GM21576 (cell line): ENCODE measurements around the gene VWF.

ENCODE experiments used
- ATAC-seq: cut with Tn5 transposase; IDR thresholded peaks from one replicate; pipeline ENCODE4 v1.9.1; 2021; ENCODE audit warnings: mild to moderate bottlenecking, moderate library complexity; ENCODE audit not compliant: unreplicated experiment

The VWF gene

DNA sequence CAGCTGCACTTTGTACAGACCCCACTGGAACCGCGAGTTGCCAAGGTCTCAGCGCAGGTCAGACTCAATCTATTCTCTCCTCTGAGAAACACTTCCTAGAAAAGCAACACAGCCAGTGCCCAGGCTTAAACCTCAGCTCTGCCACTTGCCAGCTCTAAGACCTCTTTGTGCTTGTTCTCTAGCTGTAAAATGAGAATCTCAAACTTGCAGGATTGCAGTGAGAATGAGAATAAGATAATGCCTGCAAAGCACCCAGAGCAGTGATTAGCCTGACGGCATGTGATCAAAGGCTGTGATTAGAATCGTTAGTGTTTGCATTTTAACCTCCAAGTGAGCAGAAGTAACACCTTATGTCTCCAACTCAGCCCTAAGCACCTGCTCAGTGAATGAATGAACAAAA is 200.7 kb downstream of the VWF start:
- no peak for ATAC-seq

DNA sequence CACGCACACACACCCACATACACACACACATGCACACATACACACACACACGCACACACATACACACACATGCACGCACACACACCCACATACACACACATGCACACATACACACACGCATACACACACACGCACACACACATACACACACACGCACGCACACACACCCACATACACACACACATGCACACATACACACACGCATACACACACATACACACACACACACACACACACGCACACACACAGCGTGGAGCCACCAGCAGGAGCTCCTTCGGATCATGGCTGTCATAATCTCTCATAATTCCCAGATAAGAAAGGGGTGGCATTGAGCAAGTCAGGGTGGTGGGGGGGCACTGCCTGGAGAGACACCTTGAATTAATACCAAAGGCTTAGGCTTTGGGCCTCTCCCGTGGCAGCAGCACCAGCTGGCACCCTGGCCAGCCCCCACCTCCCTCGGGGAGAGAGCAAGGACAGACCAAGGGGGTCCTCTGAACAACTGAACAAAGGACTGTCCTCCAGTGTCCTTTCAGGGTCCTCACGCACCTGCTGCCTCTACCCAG is 201.3 kb downstream of the VWF start:
- no peak for ATAC-seq

DNA sequence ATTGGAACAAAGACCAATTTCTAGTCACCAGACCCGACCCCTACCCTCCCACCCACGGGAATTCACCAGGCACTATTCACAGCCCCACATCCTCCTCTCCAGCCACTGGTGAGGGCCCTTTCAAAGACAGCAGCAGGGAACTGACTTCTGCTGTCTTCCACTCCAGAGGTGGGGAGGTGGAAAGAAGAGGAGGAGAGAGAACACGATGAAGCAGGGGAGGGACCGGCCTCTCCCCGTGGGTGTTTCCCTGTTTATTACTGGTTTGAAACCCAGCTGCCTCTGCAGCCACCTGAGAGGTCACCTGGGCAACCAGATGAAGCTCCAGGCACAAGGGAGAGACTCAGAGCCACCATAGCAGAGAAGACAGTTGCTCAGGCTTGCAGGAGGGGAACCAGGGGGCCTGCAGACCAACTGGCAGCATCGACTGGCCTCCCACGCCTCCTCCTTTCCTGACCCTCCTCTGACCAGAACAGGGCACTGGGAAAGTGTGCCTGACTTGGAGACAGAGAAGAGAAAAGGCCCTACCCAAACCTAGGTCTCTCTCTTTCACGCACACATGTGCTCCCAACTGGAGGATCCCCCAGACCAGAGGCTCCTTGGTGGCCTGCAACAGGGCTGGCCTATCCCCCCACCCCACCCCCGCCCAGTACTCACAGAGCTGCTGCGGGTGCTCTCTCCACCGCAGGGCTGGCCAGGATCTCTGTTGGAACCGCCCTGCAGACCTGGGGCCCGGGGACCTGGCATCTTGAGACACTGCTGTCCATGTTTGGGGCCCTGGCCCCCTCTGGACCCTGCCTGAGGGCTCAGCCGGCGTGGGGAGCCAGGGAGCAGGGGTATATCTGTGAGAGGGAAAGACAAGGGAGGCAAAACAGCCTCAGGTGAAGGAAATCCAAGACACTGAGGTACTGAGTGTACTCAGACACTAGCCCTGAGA is 202.2 kb downstream of the VWF start:
- no peak for ATAC-seq

DNA sequence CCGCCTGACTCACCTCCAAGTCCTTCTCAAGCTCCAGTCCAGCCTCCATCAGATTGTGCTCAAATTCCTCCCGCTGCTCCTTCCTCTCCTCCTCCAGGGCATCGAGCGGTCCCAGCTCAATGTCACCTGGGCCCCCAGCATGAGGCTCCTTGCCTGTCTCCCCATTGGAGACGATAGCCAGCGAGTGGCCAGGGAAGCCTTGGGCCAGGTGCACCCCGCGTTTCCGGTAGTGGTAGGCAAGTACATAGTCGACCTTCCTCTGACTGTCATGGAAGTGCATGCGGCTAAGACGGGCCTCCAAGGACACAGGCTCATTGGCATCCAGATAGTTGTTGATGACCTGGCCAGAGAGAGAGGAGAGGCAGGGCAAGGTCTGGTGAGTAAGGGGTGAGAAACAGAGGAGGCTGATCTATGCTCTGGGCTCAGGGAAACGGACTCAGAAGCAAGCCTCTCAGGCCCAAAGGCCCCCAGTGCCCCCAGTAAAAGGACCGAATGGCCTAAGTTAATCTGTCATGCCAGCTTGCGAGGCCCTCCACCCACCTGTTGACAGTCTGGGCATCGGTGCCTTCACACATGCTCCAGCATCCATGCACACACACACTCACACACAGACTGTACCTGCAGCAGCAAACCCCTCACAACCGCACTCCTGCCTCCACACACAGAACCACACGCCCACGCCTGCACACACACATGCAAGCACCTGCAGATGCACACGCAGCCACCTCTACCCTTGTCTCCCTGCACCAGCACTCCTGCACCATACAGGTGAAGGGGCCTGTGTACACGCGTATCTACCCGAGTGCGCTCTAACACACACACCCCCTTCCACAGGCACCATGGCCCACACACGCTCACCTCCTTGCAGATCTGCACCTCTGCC is 203.2 kb downstream of the VWF start:
- ATAC-seq: no peak

DNA sequence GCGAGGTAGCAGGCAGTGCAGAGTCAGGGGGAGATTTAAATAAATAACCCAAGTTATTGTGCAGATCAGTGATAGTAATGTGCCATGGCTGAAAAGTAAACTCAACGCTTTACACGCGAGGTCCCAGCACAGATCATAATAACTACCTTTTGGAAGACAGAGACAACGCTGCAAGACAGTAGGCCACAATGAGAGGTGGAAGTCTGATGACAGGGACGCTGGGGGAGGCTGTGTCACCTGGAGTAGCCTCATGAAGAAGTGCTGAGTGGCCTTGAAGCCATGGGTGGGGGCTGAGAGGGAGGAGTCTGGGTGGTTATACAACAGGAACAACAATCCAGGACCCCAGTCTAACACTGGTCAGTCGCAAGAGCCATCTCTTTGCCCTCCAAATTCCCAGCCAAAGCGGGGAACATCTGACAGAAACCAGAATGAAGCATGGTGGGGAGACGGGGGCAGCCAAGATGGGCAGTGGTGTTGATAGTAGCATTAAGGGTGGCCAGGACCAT is 207.6 kb downstream of the VWF start:
- ATAC-seq: no peak

DNA sequence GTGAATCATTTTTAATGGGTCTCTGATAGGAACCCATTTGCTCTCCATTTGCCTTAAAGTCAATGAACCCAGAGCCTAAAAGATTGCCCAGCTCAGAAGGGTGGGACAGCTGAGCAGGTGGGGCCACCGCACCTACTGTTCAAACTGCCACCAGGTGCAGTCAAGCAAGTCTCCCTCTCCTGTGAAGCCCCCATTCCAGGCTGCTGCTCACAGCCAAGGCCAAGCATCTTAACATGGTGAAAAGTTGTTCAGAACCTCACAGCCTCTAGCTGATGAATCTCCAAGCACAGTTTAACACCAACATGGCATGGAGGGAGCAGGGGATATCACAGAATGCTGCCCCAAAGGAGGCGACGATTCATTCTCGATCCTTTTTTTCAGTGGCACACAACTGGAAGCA is 209.0 kb downstream of the VWF start:
- no peak for ATAC-seq

DNA sequence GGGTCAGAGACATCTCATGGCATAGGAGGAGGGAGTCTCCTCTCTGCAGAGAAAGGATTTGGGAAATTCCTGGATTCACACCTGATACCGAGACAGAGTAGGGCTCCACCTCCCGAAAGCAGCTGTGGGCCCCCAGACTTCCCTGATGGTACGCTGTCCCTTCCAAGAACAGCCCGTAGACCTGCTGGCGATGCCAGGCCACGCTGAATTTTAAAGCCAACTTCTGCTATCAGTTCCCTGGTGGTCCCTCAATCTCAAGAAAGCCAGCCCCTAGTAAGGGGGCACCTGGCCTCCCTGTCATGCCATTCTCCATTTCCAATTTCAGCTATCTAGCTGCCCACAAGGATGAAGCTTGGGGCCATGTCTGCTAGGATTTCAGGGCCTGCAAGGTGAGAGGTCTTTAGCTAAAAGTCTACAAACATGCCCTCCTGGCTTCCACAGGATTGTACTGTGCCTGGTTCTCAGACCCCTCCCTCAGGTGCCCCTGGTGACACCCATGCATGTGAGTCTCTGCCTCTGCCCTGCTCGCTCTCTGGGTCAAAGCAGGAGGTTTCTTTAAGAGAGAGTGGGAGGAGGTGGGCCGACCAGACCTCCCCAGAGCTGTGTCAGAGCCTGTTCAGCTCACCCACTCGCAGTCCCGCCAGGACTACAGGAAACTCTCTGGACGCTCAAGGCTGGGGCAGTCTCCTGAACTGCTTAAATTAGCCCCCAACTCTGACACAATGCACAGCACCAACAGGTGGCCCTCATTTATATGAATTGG is 209.9 kb downstream of the VWF start:
- no peak for ATAC-seq

DNA sequence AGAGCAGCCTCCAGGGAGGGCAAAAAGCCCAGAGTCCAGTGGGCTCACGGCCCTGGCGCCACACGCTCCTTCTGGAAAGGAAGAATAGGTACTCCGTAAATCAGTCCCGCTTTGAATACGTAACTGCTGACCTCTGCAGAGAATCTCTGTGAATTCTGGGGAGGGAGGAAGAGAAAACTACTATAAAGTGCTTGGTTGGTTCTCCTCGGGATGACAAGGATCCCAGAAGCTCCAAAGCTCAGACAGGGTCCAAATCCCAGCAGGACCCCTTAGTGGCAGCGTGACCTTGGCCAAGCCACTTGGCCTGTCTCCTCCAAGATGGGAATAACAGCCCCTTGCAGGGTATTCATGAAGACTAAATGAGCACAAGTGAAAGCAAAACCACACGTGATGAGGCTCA is 211.1 kb downstream of the VWF start:
- no peak for ATAC-seq

DNA sequence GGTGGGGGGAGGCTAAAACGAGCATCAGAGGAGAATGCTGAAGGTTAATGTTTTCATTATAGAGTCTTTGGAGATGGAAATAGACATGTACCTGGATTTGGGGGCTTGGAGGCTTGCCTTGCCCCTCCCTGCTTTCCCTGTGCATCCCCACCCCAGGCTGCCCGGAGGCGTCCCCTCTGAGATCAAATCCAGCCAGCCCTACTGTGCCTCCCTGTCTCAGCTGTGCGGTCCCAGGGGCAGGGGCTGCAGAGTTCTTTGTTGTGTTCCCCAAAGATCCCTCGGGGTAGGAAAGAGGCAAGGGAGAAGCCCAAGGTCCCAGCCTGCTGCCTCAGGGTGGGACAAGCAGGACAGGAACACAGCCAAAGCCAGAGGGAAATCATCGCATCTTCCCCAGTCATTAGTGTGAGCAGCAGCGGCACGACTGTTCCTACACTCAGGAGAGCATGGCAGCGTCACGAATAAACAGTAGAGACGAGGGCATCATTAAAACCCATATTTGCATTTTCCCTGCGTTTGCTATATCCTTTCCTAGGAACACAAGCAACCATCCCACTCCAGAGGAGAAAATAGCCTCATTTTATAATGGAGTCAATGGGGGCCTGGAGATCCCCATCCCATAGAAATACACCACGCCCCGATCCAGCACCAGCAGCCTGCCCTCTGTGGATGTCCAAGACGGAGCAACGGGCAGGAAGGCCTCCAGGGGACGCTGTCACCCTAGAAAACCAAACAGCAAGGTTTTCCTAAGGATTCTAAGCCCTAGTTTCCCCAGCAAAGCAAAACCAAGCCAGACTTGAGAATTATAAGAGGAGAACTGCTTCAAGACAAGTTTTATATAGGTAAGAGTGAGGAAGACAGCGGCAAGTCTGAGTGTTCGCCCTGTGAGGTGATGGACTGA is 211.8 kb downstream of the VWF start:
- ATAC-seq: no peak

DNA sequence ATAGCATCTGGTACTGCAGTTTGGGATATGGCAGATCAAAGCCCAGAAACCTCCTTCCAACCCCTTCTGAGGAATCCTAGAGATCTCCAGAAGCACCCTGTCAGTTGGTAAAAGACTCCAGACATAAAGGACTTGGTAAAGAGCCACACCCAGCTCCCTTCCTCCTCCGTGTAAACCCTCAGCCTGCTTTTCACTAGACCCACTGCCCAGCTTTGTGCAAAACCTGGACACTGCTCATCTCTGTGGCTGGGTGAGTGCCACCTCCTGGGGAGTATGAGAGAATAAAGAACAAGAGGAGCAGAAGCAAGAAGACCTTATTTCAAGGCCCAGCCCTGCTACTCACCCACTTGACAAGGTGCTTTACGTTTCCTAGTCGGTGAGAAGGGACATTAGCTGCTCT is 212.5 kb downstream of the VWF start:
- ATAC-seq: no peak

DNA sequence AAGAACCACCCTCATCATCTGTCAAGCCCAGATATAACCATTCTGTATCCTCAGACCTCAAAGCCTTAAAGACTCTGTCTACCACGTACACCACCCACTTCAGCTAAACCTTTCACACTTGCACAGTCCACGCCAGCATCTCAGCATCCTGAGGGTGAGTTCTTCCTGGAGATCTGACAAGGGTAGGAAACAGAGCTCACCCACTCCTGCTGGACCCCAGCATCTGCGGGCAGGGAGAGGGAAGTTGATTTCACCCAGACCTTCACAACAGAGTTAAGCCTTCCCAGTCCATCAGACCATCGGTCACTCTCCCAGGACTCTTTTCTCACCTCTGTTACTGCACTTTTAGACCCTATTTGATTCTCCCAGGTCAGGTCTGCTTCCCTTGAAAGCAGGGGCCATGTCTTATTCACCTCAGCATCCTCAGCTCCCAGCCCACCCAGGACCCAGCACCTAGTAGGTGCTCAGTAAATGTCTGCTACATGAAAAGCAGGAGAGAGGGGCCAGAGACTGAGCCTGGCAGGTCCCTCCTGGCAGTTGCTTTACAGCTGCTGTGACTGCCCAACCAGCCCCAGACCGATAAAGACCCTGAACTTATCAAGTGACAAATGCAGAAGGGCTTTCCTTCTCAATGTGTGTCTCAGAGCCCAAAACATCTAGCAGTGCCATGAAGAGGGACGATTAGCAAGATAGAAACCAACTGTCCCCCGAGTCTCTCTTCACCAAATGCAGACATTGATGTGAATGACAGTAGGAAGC is 213.5 kb downstream of the VWF start:
- no peak for ATAC-seq

DNA sequence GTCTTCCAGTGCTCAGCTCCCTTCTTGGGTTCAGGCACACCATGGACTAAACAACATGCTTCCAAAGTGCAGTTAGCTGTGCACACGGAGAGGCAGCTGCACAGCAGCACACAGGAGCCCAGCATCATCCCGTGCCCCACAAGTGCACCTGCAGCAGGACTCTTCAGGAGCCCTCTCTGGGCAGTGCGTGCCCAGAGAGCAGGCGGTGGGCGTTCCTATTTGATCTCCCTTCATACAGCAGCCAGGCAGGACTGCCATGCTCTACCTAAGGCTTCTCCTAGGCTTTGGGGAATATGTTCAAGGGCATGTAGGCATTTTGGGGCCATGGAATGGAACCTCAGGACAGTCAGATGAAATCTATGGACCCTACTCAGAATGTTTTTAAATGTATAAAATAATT is 214.9 kb downstream of the VWF start:
- no peak for ATAC-seq

DNA sequence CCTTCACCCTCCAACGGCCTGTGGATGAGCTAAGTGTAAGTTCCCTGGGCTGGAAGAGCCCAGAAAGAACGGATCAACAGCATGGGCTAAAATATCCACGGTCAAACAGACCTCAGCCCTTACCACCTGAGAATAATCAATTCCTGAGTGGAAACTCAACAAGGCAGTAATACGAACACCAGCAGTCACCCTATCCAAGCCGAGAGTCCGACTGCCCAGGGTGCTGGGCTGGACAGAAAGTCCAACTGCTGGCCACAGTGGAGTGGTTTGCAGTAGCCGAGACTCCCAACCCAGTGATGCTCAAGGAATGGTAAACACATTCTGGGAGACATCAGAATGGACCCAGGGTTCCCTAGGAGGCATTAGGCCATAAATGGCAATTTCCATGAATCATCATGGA is 216.2 kb downstream of the VWF start:
- no peak for ATAC-seq

DNA sequence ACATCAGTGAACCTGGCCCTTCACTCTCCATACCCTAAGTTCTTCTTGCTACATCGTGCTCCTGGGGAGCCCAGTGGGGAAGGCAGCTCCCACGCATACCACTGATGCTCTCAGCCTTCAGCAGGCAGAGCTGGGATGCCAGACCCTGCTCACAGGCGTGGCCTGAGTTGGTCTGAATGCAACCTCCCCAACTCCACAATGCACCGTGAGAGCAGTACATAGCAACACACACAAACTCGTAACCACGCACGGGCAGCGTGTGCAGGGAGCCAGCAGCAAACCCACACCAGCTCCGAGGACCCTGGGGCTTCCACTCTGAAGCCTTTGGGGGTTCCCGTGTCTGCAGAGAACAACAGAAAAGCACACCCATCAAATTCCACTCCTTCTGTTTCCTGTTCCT is 216.7 kb downstream of the VWF start:
- no peak for ATAC-seq

DNA sequence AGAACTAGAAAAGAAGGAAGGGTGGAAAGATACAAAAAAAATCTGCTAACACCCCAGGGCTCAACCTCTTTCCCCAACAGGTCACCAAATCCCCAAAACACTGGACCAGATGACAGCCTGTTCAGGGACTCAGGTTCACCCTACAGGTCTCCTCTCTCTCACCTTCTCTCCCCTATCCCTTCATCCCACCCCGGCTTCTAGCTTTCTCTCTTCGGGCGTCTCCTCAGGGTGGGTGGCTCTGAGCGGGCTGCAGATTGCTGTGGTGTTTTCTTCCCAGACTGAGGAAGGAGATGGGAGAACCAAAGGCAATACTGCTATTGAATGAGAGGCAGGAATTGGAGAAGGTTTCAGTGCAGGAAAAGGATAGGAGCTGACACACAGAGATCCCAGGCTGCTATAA is 218.7 kb downstream of the VWF start:
- no peak for ATAC-seq

DNA sequence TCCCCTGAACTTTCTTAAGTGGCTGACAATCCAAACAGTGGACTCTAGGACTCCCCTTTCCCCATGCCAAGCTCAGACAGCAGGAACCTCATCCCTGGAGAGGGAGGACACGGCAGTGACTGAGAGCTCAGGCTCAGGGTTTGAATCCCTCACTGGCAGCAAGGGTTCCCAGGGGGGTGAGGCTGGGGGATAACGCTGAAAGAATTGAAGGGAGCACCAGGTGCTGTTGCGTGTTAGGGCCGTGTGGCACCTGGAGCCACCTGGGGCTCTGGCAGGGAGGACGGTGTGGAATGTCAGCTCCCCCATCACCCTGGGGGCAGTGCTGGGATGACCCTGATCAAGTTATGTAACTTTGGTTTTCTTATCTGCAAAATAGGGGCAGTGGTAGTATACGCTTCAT is 219.5 kb downstream of the VWF start:
- ATAC-seq: no peak

DNA sequence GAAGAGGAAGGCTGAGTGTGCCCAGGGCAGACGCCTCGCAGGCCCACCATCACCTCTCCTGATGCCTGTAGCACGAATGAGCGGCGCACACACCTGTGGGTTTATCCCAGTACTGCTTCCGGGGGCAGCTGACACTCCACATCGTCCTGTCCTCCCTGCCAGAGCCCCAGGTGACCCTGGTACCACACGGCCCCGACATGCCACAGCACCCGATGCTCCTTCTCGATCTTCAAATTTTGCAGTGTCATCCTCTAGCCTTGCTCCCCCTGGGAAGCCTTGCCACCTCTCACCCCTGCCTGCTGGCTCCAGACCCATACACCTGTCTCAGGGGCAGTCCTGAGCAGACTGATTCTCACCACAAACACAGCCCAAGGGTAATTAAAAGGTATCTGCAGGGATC is 220.0 kb downstream of the VWF start:
- no peak for ATAC-seq

DNA sequence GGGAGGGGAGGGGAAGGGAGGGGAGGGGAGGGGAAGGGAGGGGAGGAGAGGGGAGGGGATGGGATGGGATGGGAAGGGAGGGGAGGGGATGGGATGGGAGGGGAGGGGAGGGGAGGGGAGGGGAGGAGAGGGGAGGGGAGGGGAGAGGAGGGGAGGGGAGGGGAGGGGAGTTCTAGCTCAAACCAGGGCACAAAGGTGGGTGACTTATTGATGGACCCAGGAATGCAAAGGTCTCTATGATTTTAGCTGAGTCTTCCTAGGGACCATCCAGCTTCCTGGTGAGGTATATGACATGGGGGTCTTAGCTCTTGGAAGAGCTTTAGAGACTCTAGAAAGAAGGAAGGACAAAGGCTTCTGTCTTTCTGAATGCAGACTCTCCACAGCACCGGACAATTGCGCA is 221.7 kb downstream of the VWF start:
- no peak for ATAC-seq

DNA sequence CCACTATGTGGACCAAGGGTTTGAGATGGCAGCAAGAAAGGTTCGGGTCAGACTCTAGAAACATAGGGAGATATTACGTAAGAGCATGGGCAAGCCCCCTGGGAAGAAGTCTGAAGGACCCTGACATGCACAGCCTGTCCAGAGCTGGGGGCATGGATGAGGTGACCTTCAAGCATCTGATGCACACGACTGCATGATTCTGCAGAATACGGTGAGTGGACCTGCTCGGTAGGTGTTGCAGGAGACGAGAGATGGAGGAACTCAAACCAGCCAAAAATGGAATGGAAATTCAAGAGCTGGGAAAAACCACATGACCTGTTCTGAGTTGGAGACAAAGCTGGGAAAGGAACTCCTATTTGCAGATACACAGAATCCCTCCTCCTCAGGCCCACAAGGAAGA is 223.1 kb downstream of the VWF start:
- ATAC-seq: no peak
